Stimulated activated CD4-positive, alpha-beta T cell treated with anti-CD3 and anti-CD28 coated beads, Interleukin-12 subunit alpha, Interleukin-12 subunit beta, amount 100 ng/mL, for 4 hours (primary cell): ENCODE measurements around the gene ENKD1.

Experiments used
- DNase-seq: peaks from one replicate; pipeline ENCODE4 v3.0.0-alpha.2; 2020

Gene ENKD1

GRCh38 chr16:67648764-67649407, 17.7 kb downstream of the ENKD1 start:
- DNase-seq, result no peak

GRCh38 chr16:67648088-67648763, 18.3 kb downstream of the ENKD1 start:
- DNase-seq, result no peak

GRCh38 chr16:67647681-67648080, 18.9 kb downstream of the ENKD1 start:
- DNase-seq, result no peak

GRCh38 chr16:67647111-67647651, 19.4 kb downstream of the ENKD1 start:
- DNase-seq, result no peak

GRCh38 chr16:67645397-67646121, 21.0 kb downstream of the ENKD1 start:
- DNase-seq, result no peak

GRCh38 chr16:67644038-67644437, 22.5 kb downstream of the ENKD1 start:
- DNase-seq, result no peak

GRCh38 chr16:67641779-67642708, 24.5 kb downstream of the ENKD1 start:
- no peak for DNase-seq

- DNase-seq, result no peak
Observed at GRCh38 chr16:67637625-67638024, 28.9 kb downstream of the ENKD1 start.

GRCh38 chr16:67636713-67637112, 29.8 kb downstream of the ENKD1 start:
- no peak for DNase-seq

GRCh38 chr16:67632415-67633172, 34.0 kb downstream of the ENKD1 start:
- no peak for DNase-seq

GRCh38 chr16:67628216-67628615, 38.3 kb downstream of the ENKD1 start:
- DNase-seq, result no peak

- no peak for DNase-seq
Observed at GRCh38 chr16:67613808-67614207, 52.7 kb downstream of the ENKD1 start.
